H1 (cell line): Measurements from ENCODE around the gene WASF1. TPM values are rescaled to one million over a fixed set of nuclear protein-coding genes. Genes with fewer than 3 reads are reported as not detected.
A peak's percentile ranks its signal among the peaks of the same experiment; 100 is the strongest.

Source experiments
- CTCF ChIA-PET: fragments of 300-600 bp; sonication (Branson Sonifier 250); formaldehyde crosslinking; loops from one replicate; lab custom pipeline; 2021; ENCODE audit not compliant: partially characterized antibody; lab: Charles Lee
- POLR2A ChIA-PET: fragments of 300-600 bp; sonication (Branson Sonifier 250); formaldehyde crosslinking; loops from one replicate; lab custom pipeline; 2021; ENCODE audit warnings: inconsistent platforms; ENCODE audit not compliant: partially characterized antibody; lab: Charles Lee
- DNase-seq, 2 experiments: peaks; one replicate each; pipeline versions ENCODE4 v3.0.0 to v3.0.0-alpha.2; 2010 to 2022; ENCODE audit warnings: low spot score in 2 of 2, low read depth in 1 of 2, mixed read lengths in 1 of 2
- FAIRE-seq: peaks from 2 replicates; lab custom pipeline; 2011; peaks lifted over from hg19 to GRCh38; lab: Jason Lieb, UNC
- H2AFZ ChIP-seq: 2 replicates; pipeline ENCODE4 v1.8.1; 2012; ENCODE audit warnings: low read length, inconsistent platforms
- H2AK5ac ChIP-seq: 2 replicates; pipeline ENCODE4 v1.6.1; 2013; ENCODE audit warnings: low read depth, low read length
- H2BK120ac ChIP-seq: replicated peaks from 2 replicates; pipeline ENCODE3; 2013; ENCODE audit warnings: low read depth, low read length, inconsistent platforms
- H2BK12ac ChIP-seq: 2 replicates; pipeline ENCODE4 v1.6.1; 2013; ENCODE audit warnings: low read depth, low read length
- H2BK15ac ChIP-seq: 2 replicates; pipeline ENCODE4 v1.6.1; 2013; ENCODE audit warnings: low read length
- H2BK20ac ChIP-seq: 2 replicates; pipeline ENCODE4 v1.6.1; 2013; ENCODE audit warnings: low read length
- H2BK5ac ChIP-seq: 2 replicates; pipeline ENCODE4 v1.6.1; 2013; ENCODE audit warnings: low read depth, low read length
- H3K14ac ChIP-seq: 2 replicates; pipeline ENCODE4 v1.6.1; 2013; ENCODE audit warnings: inconsistent platforms; ENCODE audit not compliant: insufficient read length
- H3K18ac ChIP-seq: 2 replicates; pipeline ENCODE4 v1.6.1; 2013; ENCODE audit warnings: low read length; ENCODE audit errors: extremely low read depth
- H3K23ac ChIP-seq: 2 replicates; pipeline ENCODE4 v1.6.1; 2013; ENCODE audit warnings: inconsistent platforms; ENCODE audit not compliant: insufficient read length
- H3K23me2 ChIP-seq: 2 replicates; pipeline ENCODE4 v1.6.1; 2013; ENCODE audit warnings: low read depth, low read length
- H3K27ac ChIP-seq: 2 replicates; pipeline ENCODE4 v1.6.1; 2011; ENCODE audit warnings: low read depth, low read length, inconsistent platforms
- H3K27me3 ChIP-seq, 4 experiments: replicated peaks in 1 of 4; 1 replicate in 1 of 4; 2 replicates in 3 of 4; pipeline versions ENCODE4 v1.6.1 to v1.8.1; 2011 to 2013; ENCODE audit warnings: low read length in 3 of 4, mild to moderate bottlenecking in 3 of 4, inconsistent platforms in 2 of 4, mixed read lengths in 2 of 4, moderate library complexity in 1 of 4; ENCODE audit not compliant: control insufficient read depth in 3 of 4, insufficient read depth in 3 of 4; ENCODE audit errors: extremely low read depth in 1 of 4
- H3K36me3 ChIP-seq, 4 experiments: 2 replicates each; pipeline versions ENCODE4 v1.6.1 to v1.8.1; 2011 to 2013; ENCODE audit warnings: mild to moderate bottlenecking in 4 of 4, low read length in 3 of 4, moderate library complexity in 2 of 4, control low read depth in 1 of 4, inconsistent platforms in 1 of 4; ENCODE audit not compliant: insufficient read depth in 4 of 4, control insufficient read depth in 2 of 4
- H3K4ac ChIP-seq: replicated peaks from 2 replicates; pipeline ENCODE3; 2013; ENCODE audit warnings: low read length, low read depth, mixed read lengths, inconsistent platforms; ENCODE audit not compliant: insufficient read length
- H3K4me1 ChIP-seq, 4 experiments: replicated peaks in 1 of 4; 1 replicate in 1 of 4; 2 replicates in 3 of 4; pipeline versions ENCODE4 v1.6.1 to v1.8.1; 2011 to 2013; ENCODE audit warnings: low read length in 3 of 4, inconsistent platforms in 2 of 4, mixed read lengths in 1 of 4; ENCODE audit not compliant: insufficient read depth in 4 of 4, control insufficient read depth in 3 of 4
- H3K4me2 ChIP-seq, 2 experiments: 2 replicates each; pipeline versions ENCODE4 v1.6.1 to v1.8.1; 2011 to 2013; ENCODE audit warnings: low read depth in 2 of 2, low read length in 2 of 2, control low read depth in 1 of 2, inconsistent platforms in 1 of 2, mild to moderate bottlenecking in 1 of 2; ENCODE audit not compliant: insufficient read depth in 1 of 2
- H3K4me3 ChIP-seq, 4 experiments: fragments of 200-600, 300-600 bp in 1 of 4; sonication (generic), shearing (Covaris generic), sonication (Bioruptor Twin) in 1 of 4; 2 replicates each; pipeline versions ENCODE4 v1.5.1 to v1.8.1; 2011 to 2016; ENCODE audit warnings: low read length in 4 of 4, low read depth in 3 of 4, control low read depth in 2 of 4, inconsistent platforms in 2 of 4, mild to moderate bottlenecking in 2 of 4, mixed read lengths in 1 of 4, moderate library complexity in 1 of 4; ENCODE audit not compliant: insufficient read depth in 2 of 4; ENCODE audit errors: extremely low read depth in 1 of 4
- H3K56ac ChIP-seq: replicated peaks from 2 replicates; pipeline ENCODE3; 2013; ENCODE audit warnings: low read depth, mild to moderate bottlenecking, mixed read lengths, low read length, inconsistent platforms; ENCODE audit not compliant: insufficient read length
- H3K79me1 ChIP-seq: 2 replicates; pipeline ENCODE4 v1.6.1; 2013; ENCODE audit warnings: low read depth, low read length, control low read depth
- H3K79me2 ChIP-seq, 2 experiments: 2 replicates each; pipeline versions ENCODE4 v1.6.1 to v1.8.1; 2012 to 2013; ENCODE audit warnings: low read length in 2 of 2, mild to moderate bottlenecking in 2 of 2, inconsistent platforms in 1 of 2; ENCODE audit not compliant: insufficient read depth in 2 of 2, control insufficient read depth in 1 of 2
- H3K9ac ChIP-seq, 4 experiments: replicated peaks in 1 of 4; 1 replicate in 1 of 4; 2 replicates in 3 of 4; pipeline versions ENCODE4 v1.6.1 to v1.8.1; 2011 to 2013; ENCODE audit warnings: low read depth in 3 of 4, low read length in 3 of 4, control low read depth in 2 of 4, mild to moderate bottlenecking in 2 of 4, moderate library complexity in 2 of 4, inconsistent platforms in 1 of 4; ENCODE audit errors: extremely low read depth in 1 of 4
- H3K9me3 ChIP-seq, 2 experiments: 2 replicates each; pipeline versions ENCODE4 v1.6.1 to v1.8.1; 2012 to 2013; ENCODE audit warnings: mild to moderate bottlenecking in 2 of 2, moderate library complexity in 2 of 2, control low read depth in 1 of 2, inconsistent platforms in 1 of 2, low read depth in 1 of 2, low read length in 1 of 2, mixed read lengths in 1 of 2; ENCODE audit not compliant: insufficient read depth in 2 of 2
- H4K20me1 ChIP-seq, 2 experiments: replicated peaks in 1 of 2; 2 replicates each; pipeline versions ENCODE3 to v1.8.1; 2011 to 2013; ENCODE audit warnings: inconsistent platforms in 2 of 2, low read length in 2 of 2, mild to moderate bottlenecking in 1 of 2; ENCODE audit not compliant: insufficient read depth in 2 of 2, control insufficient read depth in 1 of 2
- H4K5ac ChIP-seq: 2 replicates; pipeline ENCODE4 v1.6.1; 2013; ENCODE audit warnings: low read length, low read depth, mixed read lengths, inconsistent platforms; ENCODE audit not compliant: insufficient read length
- H4K8ac ChIP-seq: 2 replicates; pipeline ENCODE4 v1.8.0; 2013; ENCODE audit warnings: mild to moderate bottlenecking, moderate library complexity, low read length, inconsistent platforms; ENCODE audit not compliant: insufficient read depth; ENCODE audit errors: extremely low read depth
- H4K91ac ChIP-seq: replicated peaks from 2 replicates; pipeline ENCODE3; 2013; ENCODE audit warnings: low read length, mixed read lengths, inconsistent platforms; ENCODE audit not compliant: insufficient read length
- CBX5 ChIP-seq: fragments of 300-800, 300-1000 bp; sonication (generic); IDR thresholded peaks from 2 replicates; pipeline ENCODE4 v1.7.1; 2016; ENCODE audit warnings: antibody characterized with exemption, low read length, low read depth
- CEBPB ChIP-seq: IDR thresholded peaks from 2 replicates; pipeline ENCODE4 v1.6.1; 2012; ENCODE audit warnings: low read depth, low read length
- CHD1 ChIP-seq: IDR thresholded peaks from 2 replicates; pipeline ENCODE4 v1.6.1; 2012; ENCODE audit warnings: low read depth, low read length, improper control_type of control experiment
- CHD2 ChIP-seq: IDR thresholded peaks from 2 replicates; pipeline ENCODE4 v1.6.1; 2012; ENCODE audit warnings: low read length, improper control_type of control experiment
- NANOG ChIP-seq: IDR thresholded peaks from 2 replicates; pipeline ENCODE4 v1.6.1; 2011; ENCODE audit warnings: low read length, low read depth, mild to moderate bottlenecking, inconsistent platforms; ENCODE audit not compliant: insufficient read depth, poor library complexity, severe bottlenecking
- POU5F1 ChIP-seq: IDR thresholded peaks from 2 replicates; pipeline ENCODE4 v1.6.1; 2011; ENCODE audit warnings: low read depth, mild to moderate bottlenecking, low read length, moderate library complexity
- RXRA ChIP-seq: IDR thresholded peaks from 2 replicates; pipeline ENCODE4 v1.6.1; 2011; ENCODE audit warnings: low read depth, mild to moderate bottlenecking, low read length, moderate library complexity; ENCODE audit not compliant: insufficient read depth
- SIRT6 ChIP-seq: IDR thresholded peaks from one replicate; pipeline ENCODE4 v1.7.1; 2012; ENCODE audit warnings: low read length, inconsistent platforms
- SP1 ChIP-seq: IDR thresholded peaks from 2 replicates; pipeline ENCODE4 v1.6.1; 2011; ENCODE audit warnings: low read depth, low read length
- WGBS, 2 experiments: shearing (Covaris generic) in 1 of 2; methylation state at CpG; one replicate each; pipeline versions ENCODE4 v1.1.6 to v1.1.7; 2013 to 2015; ENCODE audit warnings: low lambda C conversion rate in 2 of 2, mixed read lengths in 2 of 2, inconsistent platforms in 1 of 2, low coverage in 1 of 2, missing lambda C conversion rate in 1 of 2; ENCODE audit not compliant: insufficient replicate concordance in 2 of 2, insufficient coverage in 1 of 2, insufficient read length in 1 of 2; ENCODE audit errors: extremely low coverage in 1 of 2, missing lambda C conversion rate in 1 of 2; 5-methylcytosine and 5-hydroxymethylcytosine counted together
- polyA plus RNA-seq, 7 experiments: library from polyadenylated mRNA; depleted of rRNA in 3 of 7; stranded (reverse) in 5 of 7; unstranded in 2 of 7; fragments of >200 nt in 5 of 7; fragments of 200-250 nt in 2 of 7; gene quantifications; 1 replicate in 5 of 7; 2 replicates in 1 of 7; 4 replicates in 1 of 7; pipeline versions ENCODE4 v1.2.1 to v1.2.3, GENCODE V29; 2011 to 2013; ENCODE audit warnings: missing spikeins in 2 of 7, mixed read lengths in 2 of 7
- total RNA-seq: library from RNA; stranded (reverse); fragmentation: NEBNext Ultra II Directional; extraction: Animal tissue kit (Norgen Biotek cat#: 25700); gene quantifications from 2 replicates; pipeline ENCODE4 v1.2.1, GENCODE V29; 2021
- TF ChIP-seq, protein P1 (sequence below): IDR thresholded peaks from 2 replicates; pipeline ENCODE4 v1.6.1; 2012; ENCODE audit warnings: low read length, inconsistent platforms
- TF ChIP-seq, protein P2 (sequence below): IDR thresholded peaks from 2 replicates; pipeline ENCODE4 v1.6.1; 2012; ENCODE audit warnings: inconsistent platforms

The WASF1 gene
- total and polyA plus RNA-seq, 2 of the 8 experiments (the other 6 are each of a cell fraction or from before 2014, with no cell fraction given) = 37.6 to 39.9 TPM

DNA sequence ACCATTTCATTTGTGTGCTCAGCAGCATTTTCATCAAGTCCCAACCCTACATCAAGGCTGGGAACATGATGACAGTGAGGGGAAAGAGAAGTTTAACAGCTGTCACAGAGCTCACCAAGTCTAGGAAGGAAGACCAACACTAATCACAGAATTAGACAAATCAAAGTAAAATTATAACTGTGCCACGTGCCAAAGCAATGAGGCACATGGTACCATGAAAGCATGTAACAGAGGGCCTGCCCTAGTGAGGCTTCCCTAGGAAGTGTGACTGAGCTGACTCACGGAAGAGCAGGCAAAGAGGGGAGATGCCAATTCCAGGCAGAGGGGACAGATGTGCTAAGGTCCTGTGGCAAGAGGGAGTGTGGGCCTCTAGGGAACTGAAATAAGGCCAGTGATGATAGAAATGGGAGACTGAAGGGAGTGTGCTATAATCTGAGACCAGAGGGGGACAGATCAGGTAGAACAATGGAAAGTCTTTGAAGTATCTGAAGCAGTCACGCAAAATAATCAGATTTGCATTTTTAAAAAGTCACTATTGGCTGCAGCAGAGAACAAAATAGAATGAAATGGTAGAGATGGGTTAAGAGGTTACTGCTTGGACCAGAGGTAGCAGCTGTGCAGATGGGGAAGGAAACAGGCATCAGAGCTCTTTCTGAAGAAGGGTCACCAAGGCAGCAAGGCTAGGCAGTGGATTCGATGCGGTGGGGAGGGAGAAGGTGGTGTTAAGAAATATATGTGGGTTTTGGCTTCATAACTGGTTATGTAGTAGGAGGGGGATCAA is 114.5 kb downstream of the WASF1 start:
- no peak overlapping the region for H3K4ac ChIP-seq
- H3K56ac ChIP-seq = no peak overlapping the region
- H3K18ac ChIP-seq = no peak overlapping the region
- no peak overlapping the region for H2AK5ac ChIP-seq
- ChIA-PET POLR2A (no interaction called here), CTCF (interaction anchor here (0.8 to 2.7 kb wide), 5 partner anchors 14 to 326 kb away, joined by 3 to 12 read pairs (median 5); no protein-coding TSS in a partner anchor)
- DNase-seq (no peak), FAIRE-seq (no peak)
- H2BK15ac ChIP-seq = no peak overlapping the region
- 0 out of 2 replicates have a peak overlapping the region, but pooled peaks have one; percentile 32 for H2BK5ac ChIP-seq
- no peaks in the 10 kb centered on the region for H3K9me3 ChIP-seq
- no peak overlapping the region for H3K23ac ChIP-seq
- no peak overlapping the region for H3K9ac ChIP-seq
- no peak overlapping the region for H3K4me2 ChIP-seq
- peaks cover 0 to 5% (median 0%) of the 10 kb centered on the region in 4 experiments; a peak in 2 of 7 replicates for H3K4me1 ChIP-seq
- peak overlapping the region; percentile 44 for H4K91ac ChIP-seq
- no peak overlapping the region for H3K27ac ChIP-seq
- no peak overlapping the region; the same call in 1 of the 2 replicates for H4K8ac ChIP-seq
- no peak overlapping the region for H3K14ac ChIP-seq
- no peak overlapping the region for H4K5ac ChIP-seq
- 0 out of 2 replicates have a peak overlapping the region, but pooled peaks have one; percentile 11 for H2BK20ac ChIP-seq
- H3K36me3 ChIP-seq = no peaks in the 10 kb centered on the region
- H3K27me3 ChIP-seq = no peaks in the 10 kb centered on the region; a peak in 1 of 7 replicates
- H2BK12ac ChIP-seq = no peak overlapping the region
- H3K4me3 ChIP-seq = no peak overlapping the region
- no peak overlapping the region for H2BK120ac ChIP-seq
- no peaks in the 10 kb centered on the region for H3K23me2 ChIP-seq
- 94% methylated on average over 5 of the region's 5 CpGs; no CpG with 5 or more reads in 1 of the 2 experiments for WGBS, 2 experiments
- H2AFZ ChIP-seq = no peak overlapping the region
- H4K20me1 ChIP-seq = peaks cover 0 to 2% of the 10 kb centered on the region in 2 experiments
- H3K79me2 ChIP-seq = no peaks in the 10 kb centered on the region
- no peaks in the 10 kb centered on the region for H3K79me1 ChIP-seq
- TF ChIP-seq CHD2 (no peak), SIRT6 (no peak), POU5F1 (no peak), RXRA (no peak), CEBPB (no peak), SP1 (no peak), NANOG (no peak), CHD1 (no peak), CBX5 (no peak)
- TF ChIP-seq, protein P1, sequence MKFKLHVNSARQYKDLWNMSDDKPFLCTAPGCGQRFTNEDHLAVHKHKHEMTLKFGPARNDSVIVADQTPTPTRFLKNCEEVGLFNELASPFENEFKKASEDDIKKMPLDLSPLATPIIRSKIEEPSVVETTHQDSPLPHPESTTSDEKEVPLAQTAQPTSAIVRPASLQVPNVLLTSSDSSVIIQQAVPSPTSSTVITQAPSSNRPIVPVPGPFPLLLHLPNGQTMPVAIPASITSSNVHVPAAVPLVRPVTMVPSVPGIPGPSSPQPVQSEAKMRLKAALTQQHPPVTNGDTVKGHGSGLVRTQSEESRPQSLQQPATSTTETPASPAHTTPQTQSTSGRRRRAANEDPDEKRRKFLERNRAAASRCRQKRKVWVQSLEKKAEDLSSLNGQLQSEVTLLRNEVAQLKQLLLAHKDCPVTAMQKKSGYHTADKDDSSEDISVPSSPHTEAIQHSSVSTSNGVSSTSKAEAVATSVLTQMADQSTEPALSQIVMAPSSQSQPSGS = no peak
- TF ChIP-seq, protein P2, sequence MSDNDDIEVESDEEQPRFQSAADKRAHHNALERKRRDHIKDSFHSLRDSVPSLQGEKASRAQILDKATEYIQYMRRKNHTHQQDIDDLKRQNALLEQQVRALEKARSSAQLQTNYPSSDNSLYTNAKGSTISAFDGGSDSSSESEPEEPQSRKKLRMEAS = no peak
